RWPE1 (cell line): ENCODE measurements around the gene HSD3B7.
A peak's percentile ranks its signal among the peaks of the same experiment; 100 is the strongest.

ENCODE experiments used
- CTCF ChIA-PET: fragments of 350-600 bp; sonication (Branson Sonifier 250); formaldehyde crosslinking; extraction: SDS; loops from one replicate; lab custom pipeline; 2021; lab: Yijun Ruan, JAX
- POLR2A ChIA-PET: fragments of 400-600 bp; formaldehyde crosslinking; extraction: SDS; loops from one replicate; lab custom pipeline; 2020; ENCODE audit warnings: antibody characterized with exemption; ENCODE audit not compliant: low non-redundant PET; lab: Yijun Ruan, JAX
- DNase-seq: peaks from one replicate; pipeline ENCODE4 v3.0.0; 2012; ENCODE audit warnings: low spot score
- H3K27ac ChIP-seq: fragments of 450-650 bp; 2 replicates; pipeline ENCODE4 v1.5.1; 2017
- TF ChIP-seq, protein P1 (sequence below): fragments of 450-650 bp; conservative IDR thresholded peaks from 2 replicates; pipeline ENCODE4 v1.5.1; 2017; ENCODE audit warnings: low read depth, mild to moderate bottlenecking

HSD3B7 gene

DNA sequence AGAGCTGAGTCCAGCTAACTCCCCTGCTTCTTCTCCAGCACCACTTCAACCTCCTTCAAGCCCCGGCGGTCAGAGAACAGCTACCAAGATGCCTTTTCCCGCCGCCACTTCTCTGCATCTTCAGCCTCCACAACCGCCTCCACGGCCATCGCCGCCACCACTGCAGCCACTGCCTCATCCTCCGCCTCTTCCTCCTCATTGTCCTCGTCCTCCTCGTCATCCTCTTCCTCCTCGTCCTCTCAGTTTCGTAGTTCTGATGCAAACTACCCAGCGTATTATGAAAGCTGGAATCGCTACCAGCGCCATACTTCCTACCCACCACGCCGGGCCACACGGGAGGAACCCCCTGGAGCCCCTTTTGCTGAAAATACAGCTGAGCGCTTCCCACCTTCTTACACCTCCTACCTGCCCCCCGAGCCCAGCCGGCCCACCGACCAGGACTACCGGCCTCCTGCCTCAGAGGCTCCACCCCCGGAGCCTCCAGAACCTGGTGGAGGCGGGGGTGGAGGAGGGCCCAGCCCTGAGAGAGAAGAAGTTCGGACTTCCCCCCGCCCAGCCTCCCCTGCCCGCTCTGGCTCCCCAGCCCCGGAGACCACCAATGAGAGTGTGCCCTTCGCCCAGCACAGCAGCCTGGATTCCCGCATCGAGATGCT, 20.3 kb upstream of the HSD3B7 start:
- TF ChIP-seq, protein P1, sequence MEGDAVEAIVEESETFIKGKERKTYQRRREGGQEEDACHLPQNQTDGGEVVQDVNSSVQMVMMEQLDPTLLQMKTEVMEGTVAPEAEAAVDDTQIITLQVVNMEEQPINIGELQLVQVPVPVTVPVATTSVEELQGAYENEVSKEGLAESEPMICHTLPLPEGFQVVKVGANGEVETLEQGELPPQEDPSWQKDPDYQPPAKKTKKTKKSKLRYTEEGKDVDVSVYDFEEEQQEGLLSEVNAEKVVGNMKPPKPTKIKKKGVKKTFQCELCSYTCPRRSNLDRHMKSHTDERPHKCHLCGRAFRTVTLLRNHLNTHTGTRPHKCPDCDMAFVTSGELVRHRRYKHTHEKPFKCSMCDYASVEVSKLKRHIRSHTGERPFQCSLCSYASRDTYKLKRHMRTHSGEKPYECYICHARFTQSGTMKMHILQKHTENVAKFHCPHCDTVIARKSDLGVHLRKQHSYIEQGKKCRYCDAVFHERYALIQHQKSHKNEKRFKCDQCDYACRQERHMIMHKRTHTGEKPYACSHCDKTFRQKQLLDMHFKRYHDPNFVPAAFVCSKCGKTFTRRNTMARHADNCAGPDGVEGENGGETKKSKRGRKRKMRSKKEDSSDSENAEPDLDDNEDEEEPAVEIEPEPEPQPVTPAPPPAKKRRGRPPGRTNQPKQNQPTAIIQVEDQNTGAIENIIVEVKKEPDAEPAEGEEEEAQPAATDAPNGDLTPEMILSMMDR, result no peak
- ChIA-PET POLR2A (interaction anchor here (0.6 kb wide), 1 partner anchor 160 kb away, joined by 6 read pairs; no protein-coding TSS in a partner anchor), CTCF (interaction anchor here (0.7 to 1.3 kb wide), 2 partner anchors 20 to 401 kb away, joined by 3 to 5 read pairs; partner anchors contain the start of gene HSD3B7)
- no peak overlapping the region for H3K27ac ChIP-seq
- DNase-seq, result no peak

DNA sequence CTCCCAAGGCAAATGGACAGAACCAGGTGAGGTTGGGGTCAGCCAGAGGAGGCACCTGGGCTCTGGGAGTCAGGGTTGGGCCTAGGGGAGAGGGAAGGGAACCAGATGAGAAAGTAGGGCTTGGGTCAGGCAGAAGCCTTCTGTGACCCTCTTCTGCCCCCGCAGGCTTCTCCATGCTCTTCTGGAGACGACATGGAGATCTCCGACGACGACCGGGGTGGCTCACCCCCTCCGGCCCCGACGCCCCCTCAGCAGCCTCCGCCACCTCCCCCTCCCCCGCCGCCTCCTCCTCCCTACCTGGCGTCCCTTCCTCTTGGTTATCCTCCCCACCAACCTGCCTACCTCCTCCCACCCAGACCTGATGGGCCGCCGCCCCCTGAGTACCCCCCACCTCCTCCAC, 19.6 kb upstream of the HSD3B7 start:
- no peak overlapping the region for H3K27ac ChIP-seq
- CTCF ChIA-PET, result no interaction called here
- no peak for DNase-seq
- POLR2A ChIA-PET, result no interaction called here
- TF ChIP-seq, protein P1, result no peak

GRCh38 chr16:30966033-30966619, 18.9 kb upstream of the HSD3B7 start:
- TF ChIP-seq, protein P1, result no peak
- POLR2A ChIA-PET, result no interaction called here
- DNase-seq, result no peak
- no peak overlapping the region for H3K27ac ChIP-seq
- CTCF ChIA-PET, result interaction anchor here (0.6 kb wide), 1 partner anchor 9 kb away, joined by 5 read pairs; no protein-coding TSS in a partner anchor

DNA sequence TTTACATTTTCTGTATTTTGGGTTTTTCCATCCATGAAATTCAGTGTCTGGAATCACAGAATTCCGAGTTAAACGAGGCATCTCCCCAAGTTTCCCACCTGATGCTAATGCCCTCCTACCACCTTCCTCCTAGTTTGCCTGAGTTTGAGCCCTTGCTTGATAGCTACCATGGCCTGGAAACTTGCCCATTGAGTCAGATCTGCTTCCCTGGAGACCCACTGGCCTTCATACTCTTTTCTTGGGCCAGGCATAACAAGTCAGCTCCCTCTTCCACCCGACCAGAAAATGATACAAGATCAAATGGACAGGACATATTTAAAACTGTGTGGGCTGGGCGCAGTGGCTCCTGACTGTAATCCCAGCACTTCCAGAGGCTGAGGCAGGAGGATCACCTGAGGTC, 17.2 kb upstream of the HSD3B7 start:
- CTCF ChIA-PET, result no interaction called here
- POLR2A ChIA-PET, result no interaction called here
- TF ChIP-seq, protein P1, result no peak
- DNase-seq, result no peak
- H3K27ac ChIP-seq, result no peak overlapping the region

DNA sequence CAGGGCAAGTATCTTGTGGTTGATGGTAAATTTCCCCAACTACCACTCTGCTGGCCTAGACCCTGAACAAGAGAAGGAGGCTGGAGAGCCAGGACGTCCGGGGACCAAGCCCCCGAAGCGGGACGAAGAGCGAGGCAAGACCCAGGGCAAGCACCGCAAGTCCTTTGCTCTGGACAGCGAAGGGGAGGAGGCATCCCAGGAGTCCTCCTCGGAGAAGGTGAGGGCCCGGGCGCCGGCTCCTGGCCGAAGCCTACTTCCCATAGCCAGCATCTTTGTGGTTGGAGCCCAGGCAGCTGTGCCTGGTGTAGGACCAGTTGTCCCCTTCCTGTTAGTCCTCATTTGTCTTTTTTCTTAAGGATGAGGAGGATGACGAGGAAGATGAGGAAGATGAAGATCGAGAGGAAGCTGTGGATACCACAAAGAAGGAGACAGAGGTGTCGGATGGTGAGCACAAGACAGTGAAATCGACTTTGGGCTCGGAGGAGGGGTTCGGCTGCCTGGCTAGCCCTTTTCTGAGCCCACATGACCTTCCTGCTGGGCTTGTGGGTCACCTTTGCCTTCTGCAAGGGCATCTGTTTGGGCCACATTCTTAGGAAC, 15.7 kb upstream of the HSD3B7 start:
- CTCF ChIA-PET, result no interaction called here
- POLR2A ChIA-PET, result no interaction called here

DNA sequence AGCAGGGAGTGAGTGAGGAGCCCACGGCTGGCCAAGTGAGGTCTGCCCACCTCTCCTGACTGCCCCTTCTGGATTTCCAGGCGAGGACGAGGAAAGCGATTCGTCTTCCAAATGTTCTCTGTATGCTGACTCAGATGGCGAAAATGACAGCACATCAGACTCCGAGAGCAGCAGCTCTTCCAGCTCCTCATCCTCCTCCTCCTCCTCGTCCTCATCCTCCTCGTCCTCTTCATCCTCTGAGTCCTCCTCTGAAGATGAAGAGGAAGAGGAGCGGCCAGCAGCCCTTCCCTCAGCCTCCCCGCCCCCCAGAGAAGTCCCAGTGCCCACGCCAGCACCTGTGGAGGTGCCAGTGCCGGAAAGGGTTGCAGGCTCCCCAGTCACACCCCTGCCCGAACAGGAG, 13.7 kb upstream of the HSD3B7 start:
- CTCF ChIA-PET, result interaction anchor here (0.6 kb wide), 1 partner anchor 436 kb away, joined by 3 read pairs; no protein-coding TSS in a partner anchor

More for the DNA sequence above, 15.7 kb upstream of the HSD3B7 start:
- peak overlapping the region; percentile 4; the same call in 1 of the 2 replicates for H3K27ac ChIP-seq
- TF ChIP-seq, protein P1, result no peak
- no peak for DNase-seq

More for the DNA sequence above, 13.7 kb upstream of the HSD3B7 start:
- peak overlapping the region; percentile 16; the same call in 1 of the 2 replicates for H3K27ac ChIP-seq
- POLR2A ChIA-PET, result no interaction called here
- TF ChIP-seq, protein P1, result no peak
- DNase-seq, result no peak
